GM18870 (cell line): ENCODE results near the gene MRPL52.
"Not testable (repeated sequence)": the region's sequence is repeated elsewhere in the genome, so short reads cannot be mapped to it uniquely, and the experiment has no call there.

ENCODE experiments used
- ATAC-seq: cut with Tn5 transposase; IDR thresholded peaks from one replicate; pipeline ENCODE4 v1.9.1; 2021; ENCODE audit warnings: moderate library complexity; ENCODE audit not compliant: unreplicated experiment

MRPL52 gene

DNA sequence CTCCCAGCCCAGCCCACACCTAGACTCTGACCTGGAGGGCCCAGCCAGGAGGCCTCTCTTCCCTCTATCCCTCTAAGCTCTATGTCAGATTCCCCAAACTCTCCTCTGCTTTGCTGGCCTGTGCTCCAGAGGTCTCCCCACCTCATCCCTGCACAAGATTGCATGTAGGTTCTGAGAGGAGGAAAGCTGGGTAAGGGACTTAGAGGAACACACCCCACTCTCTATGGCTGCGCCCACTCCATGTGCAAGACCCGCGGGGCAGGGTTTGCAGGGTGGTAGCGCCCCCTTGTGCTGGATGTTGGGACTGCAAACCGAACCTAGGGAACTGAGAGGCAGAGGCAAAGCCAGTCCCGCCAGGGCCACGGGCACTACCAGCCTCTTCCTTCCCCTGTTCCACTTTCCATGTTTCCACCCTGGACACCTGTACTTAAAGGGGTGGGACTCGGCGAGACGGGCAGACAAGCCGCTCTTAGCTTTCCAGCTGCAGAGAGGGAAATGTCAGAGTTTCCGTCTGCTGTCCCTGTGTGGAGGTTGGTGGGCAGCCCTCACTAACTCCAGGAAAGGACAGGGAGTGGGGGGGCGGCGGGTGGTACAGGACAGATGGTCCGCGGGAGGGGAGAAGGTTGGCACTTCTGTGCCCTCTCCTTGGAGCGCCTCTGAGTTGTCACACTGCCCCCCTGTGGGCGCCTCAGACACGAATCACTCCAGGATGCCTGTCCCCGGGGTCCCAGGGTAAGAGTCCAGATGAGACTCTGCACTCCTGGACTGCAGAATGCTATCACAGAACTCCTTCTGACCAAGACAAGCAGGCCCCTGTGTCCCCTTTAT, 23.5 kb downstream of the MRPL52 start:
- no peak for ATAC-seq

DNA sequence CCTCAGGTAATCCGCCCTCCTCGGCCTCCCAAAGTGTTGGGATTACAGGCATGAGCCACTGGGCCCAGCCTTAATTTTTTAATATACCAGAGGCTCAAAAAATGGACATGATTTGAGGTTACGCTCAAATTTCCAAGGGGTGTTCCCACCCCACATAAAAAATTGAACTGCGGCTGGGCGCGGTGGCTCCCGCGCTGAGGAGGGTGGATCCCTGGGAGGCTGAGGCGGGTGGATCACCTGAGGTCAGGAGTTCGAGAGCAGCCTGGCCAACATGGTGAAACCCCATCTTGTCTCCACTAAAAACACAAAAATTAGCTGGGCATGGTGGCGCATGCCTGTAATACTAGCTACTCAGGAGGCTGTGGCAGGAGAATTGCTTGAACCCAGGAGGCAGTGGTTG, 24.6 kb downstream of the MRPL52 start:
- ATAC-seq, result not testable (repeated sequence)

DNA sequence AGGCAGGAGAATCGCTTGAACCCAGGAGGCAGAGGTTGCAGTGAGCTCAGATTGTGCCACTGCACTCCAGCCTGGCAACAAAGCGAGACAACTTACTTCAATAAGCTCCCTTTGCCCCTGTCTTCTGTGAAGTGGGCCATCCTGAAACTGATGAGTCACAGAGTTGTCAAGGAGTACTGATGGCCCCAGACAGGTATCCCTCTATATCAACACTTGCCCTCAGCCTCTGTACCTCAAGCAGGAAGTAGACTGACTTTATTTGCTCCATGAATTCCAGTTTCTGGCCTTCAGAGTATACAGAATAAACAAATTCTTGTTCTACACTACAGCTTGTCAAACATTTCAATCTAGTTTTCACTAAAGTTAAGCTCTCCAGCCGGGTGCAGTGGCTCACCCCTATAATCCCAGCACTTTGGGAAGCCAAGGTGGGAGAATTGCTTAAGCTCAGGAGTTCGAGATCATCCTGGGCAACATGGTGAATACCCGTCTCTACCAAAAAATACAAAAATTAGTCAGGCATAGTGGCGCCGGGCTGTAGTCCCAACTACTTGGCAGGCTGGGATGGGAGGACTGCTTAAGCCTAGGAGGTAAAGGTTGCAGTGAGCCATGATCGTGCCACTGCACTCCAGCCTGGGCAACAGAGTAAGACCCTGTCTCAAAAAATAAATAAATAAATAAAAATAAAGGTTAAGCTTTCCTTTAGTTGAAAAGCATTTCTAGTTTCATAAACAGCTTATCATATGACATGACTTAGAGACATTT, 25.5 kb downstream of the MRPL52 start:
- ATAC-seq, result no peak

DNA sequence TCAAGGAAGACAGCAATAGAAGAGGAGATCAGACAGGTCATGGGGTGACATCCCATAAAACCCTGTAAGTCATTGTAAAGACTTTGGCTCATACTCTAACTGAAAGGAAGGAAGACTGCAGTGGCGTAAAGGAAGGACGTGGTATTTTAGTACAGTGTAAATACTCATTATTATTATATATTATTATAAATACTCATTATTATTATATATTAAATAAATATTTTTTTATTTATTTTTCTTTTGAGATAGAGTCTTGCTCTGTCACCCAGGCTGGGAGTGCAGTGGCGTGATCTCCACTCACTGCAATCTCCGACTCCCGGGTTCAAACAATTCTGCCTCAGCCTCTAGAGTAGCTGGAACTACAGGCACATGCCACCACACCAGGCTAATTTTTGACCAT, 26.7 kb downstream of the MRPL52 start:
- ATAC-seq, result no peak

DNA sequence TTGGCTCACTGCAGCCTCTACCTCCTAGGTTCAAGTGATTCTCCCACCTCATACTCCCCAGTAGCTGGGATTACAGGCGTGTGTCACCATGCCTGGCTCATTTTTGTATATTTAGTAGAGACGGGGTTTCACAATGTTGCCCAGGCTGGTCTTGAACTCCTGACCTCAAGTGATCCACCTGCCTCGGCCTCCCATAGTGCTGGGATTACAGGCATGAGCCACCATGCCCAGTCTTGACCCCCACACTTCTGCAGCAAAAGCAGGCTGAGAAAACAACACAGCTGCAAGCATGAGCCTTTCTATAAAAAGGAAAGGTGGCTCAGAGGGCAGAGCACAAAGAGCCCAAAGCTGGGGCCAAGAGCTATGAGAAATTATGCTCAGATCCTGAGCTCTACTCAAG, 30.7 kb downstream of the MRPL52 start:
- ATAC-seq, result not testable (repeated sequence)

DNA sequence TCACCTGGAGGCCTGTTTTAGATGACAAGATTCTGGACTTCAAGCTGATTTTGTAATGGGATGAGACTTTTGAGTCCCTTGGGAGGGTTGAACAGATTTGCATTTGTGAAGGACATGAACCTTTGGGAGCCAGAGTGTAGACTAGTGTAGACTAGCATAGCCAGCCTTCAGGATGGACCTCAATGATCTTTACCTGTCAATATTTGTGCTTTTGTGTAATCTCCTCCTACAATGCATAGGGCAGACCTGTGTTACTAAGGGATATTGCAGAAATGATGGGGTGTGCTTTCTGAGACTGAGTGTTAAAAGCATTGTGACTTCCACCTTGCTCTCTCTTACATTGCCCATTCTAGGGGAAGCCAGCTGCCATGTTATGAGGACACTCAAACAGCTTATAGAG, 32.0 kb downstream of the MRPL52 start:
- ATAC-seq, result no peak

DNA sequence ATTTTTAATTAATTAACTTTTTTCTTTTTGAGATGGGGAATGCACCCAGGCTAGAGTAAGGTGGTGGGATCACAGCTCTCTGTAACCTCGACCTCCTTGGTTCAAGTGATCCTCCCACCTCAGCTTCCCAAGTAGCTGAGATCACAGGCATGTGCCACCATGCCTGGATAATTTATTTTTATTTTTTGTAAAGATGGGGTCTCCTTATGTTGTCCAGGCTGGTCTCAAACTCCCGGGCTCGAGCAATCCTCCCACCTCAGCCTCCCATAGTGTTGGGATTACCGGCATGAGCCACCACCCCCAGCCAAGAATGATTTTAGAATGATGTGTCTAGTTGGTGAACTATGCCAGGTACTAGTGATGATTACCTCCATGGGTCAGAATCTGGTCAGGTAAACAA, 35.3 kb downstream of the MRPL52 start:
- ATAC-seq, result no peak

DNA sequence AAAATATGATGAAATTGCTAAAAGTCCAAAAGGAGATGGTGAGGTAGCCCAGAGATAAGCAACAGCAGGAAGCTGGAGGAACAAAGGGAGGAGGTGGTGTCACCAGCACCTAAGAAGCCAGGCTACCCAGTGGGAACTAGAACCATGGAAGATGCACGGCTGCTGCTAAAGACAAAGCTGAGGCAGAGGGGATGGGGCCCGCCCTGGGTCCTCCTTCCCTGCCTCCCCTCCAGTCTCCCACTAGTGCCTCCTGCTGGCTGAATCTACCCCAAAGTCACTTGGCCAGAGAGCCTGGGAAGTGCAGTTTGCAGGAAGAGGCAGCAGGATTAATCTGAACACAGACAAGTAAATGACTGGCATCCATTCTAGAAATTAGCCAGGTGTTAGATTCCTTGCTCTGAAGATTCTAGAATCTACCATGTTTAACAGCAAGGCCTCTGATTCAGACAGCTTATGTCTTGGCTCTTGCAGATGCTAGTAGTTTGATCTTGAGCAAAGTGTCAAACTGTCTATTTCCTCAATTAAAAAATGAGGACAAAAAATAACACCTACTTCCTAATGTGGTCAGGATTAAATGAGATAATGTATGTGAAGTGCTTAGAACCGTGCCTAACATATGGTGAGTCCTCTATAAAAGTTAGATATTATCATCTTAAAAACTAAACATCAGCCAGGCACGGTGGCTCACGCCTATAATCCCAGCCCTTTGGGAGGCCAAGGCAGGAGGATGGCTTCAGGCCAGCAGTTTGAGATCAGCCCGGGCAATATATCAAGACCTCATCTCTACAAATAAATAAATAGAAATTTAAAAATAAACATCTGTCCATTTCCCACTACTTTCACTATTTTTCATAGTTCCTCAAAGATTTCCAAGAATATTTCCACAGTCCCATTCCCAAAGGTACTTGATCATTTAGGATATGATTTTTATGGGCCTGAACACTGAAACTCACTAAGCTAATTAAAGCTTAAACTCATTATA, 36.0 kb downstream of the MRPL52 start:
- no peak for ATAC-seq

DNA sequence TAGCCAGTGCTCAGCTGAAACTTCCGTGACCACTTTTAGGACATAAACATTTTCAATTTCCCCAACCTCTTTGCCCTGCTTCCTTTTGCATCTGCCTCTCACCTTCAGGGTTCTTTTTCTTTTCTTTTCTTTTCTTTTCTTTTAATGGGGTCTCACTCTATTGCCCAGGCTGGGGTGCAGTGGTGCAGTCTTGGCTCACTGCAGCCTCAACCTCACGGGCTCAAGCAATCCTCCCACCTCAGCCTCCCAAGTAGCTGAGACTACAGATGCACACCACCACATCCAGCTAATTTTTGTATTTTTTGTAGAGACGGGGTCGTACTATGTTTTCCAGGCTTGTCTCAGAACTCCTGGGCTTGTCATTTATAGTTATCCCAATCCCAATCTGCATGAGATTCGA, 37.2 kb downstream of the MRPL52 start:
- ATAC-seq, result no peak

DNA sequence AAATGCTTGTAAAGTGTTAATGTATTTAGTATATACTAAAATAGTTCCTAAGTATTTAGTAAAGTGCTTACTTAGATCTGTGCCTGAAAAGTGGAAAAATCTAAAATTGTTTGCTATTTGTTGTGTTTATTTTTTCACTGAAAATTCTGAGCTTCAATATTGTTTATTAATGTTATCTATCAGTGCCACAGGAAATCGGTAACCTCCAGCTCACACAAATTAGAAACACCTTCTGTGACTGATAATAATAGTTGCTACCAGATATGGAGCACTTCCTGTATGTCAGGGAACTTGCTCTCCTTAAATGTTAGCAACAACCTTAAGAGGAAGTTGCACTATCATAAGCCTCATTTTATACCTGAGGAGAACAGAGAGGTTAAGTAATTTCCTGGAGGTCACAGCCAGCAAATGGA, 41.1 kb downstream of the MRPL52 start:
- ATAC-seq, result peak; percentile 39

DNA sequence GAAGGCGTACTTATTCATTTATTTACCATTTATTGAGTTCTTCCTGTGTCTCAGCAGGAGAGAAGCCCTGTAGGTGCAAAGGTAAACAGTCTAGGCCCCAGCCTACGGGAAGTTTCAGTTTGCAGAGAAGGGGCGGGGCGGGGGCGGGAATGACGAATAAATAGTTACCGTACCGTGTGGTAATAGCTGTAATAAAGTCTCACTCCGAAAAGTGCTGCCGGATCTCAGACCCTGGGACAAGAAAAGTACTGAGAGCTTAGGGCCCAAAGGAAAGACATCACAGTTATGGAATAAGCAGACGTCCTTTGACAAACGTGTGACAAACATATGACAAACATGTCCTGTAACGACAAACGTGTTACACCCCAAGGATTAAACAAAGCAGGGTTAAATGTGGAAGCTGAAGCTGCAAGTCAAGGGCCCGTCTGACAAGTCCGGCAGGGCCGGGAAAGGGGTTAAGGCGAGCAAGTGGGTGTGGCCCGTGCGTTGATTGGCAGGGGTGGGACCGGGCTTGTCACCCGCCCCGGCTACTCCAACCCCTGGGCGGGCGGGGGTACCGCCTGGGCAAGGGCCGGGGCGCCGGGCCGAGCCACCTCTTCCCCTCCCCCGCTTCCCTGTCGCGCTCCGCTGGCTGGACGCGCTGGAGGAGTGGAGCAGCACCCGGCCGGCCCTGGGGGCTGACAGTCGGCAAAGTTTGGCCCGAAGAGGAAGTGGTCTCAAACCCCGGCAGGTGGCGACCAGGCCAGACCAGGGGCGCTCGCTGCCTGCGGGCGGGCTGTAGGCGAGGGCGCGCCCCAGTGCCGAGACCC, 41.7 kb downstream of the MRPL52 start, which contains the start of gene LRP10:
Gene LRP10, plus strand, starts transcription at position 517 of the 809 bp plus-strand sequence. CDS start 564 bp downstream, outside the sequence.
- ATAC-seq, result peak; percentile 68

DNA sequence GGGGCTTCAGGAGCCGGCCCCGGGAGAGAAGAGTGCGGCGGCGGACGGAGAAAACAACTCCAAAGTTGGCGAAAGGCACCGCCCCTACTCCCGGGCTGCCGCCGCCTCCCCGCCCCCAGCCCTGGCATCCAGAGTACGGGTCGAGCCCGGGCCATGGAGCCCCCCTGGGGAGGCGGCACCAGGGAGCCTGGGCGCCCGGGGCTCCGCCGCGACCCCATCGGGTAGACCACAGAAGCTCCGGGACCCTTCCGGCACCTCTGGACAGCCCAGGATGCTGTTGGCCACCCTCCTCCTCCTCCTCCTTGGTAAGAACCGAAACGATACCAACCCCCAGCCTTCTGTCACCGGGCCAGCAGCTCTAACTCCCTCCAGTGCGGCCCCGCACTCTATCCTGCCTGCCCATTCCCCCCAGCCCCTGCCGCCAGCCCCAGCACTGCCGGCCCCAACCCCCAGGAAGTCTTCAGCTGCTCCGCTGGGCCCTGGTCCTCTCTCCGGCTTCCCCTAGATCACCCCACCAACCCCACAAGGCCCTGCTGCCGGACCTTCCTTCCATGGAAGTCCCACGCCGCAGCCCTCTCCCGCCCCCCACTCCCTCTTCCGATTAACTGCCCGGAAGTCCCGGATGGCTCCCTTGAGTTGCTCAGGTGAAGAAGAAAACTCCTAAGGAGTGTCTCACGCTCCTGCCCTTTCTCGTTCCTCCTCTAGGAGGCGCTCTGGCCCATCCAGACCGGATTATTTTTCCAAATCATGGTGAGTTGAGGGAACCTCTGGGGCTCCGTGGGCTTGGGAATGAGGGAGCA, 42.5 kb downstream of the MRPL52 start:
- ATAC-seq, result peak; percentile 32

DNA sequence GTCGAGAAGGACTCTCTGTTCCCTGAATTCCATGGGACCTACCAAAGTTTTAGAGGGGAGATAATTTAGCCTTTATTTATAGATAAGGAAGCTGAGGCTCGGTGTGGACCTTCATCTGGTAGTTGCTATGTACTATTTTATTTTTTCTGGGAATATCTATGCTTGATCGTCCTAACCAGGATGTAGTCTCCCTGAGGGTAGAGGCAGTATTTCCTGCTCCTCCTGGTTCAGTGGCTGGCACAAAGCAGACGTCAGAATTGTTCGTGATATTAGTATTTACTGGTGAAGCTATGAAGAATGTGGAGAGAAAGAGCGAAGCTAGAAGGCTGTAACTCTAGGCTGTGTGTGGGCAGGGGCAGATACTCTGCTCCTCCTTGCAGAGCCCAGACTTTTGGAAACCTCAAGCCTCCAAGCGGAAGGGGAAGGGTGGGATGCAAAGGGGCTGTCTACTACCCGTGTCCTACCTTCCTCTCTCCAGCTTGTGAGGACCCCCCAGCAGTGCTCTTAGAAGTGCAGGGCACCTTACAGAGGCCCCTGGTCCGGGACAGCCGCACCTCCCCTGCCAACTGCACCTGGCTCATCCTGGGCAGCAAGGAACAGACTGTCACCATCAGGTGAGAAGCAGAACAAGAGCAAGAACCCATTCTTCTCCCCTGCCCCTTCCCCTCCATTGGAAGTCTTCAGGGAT, 43.3 kb downstream of the MRPL52 start:
- ATAC-seq, result no peak

DNA sequence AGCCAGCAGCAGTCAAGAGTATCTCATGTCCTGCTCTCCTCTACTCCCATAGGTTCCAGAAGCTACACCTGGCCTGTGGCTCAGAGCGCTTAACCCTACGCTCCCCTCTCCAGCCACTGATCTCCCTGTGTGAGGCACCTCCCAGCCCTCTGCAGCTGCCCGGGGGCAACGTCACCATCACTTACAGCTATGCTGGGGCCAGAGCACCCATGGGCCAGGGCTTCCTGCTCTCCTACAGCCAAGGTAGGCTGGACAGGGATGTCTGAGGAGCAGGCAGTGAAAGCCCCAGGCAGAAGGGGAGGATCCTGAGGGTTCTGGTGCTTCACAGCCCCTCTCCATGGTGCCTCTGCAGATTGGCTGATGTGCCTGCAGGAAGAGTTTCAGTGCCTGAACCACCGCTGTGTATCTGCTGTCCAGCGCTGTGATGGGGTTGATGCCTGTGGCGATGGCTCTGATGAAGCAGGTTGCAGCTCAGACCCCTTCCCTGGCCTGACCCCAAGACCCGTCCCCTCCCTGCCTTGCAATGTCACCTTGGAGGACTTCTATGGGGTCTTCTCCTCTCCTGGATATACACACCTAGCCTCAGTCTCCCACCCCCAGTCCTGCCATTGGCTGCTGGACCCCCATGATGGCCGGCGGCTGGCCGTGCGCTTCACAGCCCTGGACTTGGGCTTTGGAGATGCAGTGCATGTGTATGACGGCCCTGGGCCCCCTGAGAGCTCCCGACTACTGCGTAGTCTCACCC, 45.5 kb downstream of the MRPL52 start:
- no peak for ATAC-seq

DNA sequence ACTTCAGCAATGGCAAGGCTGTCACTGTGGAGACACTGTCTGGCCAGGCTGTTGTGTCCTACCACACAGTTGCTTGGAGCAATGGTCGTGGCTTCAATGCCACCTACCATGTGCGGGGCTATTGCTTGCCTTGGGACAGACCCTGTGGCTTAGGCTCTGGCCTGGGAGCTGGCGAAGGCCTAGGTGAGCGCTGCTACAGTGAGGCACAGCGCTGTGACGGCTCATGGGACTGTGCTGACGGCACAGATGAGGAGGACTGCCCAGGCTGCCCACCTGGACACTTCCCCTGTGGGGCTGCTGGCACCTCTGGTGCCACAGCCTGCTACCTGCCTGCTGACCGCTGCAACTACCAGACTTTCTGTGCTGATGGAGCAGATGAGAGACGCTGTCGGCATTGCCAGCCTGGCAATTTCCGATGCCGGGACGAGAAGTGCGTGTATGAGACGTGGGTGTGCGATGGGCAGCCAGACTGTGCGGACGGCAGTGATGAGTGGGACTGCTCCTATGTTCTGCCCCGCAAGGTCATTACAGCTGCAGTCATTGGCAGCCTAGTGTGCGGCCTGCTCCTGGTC, 46.1 kb downstream of the MRPL52 start:
- no peak for ATAC-seq

DNA sequence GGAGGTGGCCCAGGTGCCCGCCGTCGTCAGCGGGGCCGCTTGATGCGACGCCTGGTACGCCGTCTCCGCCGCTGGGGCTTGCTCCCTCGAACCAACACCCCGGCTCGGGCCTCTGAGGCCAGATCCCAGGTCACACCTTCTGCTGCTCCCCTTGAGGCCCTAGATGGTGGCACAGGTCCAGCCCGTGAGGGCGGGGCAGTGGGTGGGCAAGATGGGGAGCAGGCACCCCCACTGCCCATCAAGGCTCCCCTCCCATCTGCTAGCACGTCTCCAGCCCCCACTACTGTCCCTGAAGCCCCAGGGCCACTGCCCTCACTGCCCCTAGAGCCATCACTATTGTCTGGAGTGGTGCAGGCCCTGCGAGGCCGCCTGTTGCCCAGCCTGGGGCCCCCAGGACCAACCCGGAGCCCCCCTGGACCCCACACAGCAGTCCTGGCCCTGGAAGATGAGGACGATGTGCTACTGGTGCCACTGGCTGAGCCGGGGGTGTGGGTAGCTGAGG, 47.4 kb downstream of the MRPL52 start:
- no peak for ATAC-seq
